IPS DF 4.7 (cell line): ENCODE data around the gene ATP9B.
"Not testable (repeated sequence)": the region's sequence is repeated elsewhere in the genome, so short reads cannot be mapped to it uniquely, and the experiment has no call there.

Source experiments
- DNase-seq: peaks from one replicate; pipeline ENCODE4 v3.0.0-alpha.2; 2013; ENCODE audit warnings: low spot score; ENCODE audit errors: extremely low read depth

Gene ATP9B

GRCh38 chr18:79278896-79279295, 209.7 kb downstream of the ATP9B start:
- no peak for DNase-seq

- no peak for DNase-seq
Measured at GRCh38 chr18:79283131-79283810, 214.1 kb downstream of the ATP9B start.

GRCh38 chr18:79283929-79284328, 214.7 kb downstream of the ATP9B start:
- DNase-seq: no peak

GRCh38 chr18:79285191-79285590, 216.0 kb downstream of the ATP9B start:
- DNase-seq: not testable (repeated sequence)

GRCh38 chr18:79290409-79290808, 221.2 kb downstream of the ATP9B start:
- DNase-seq: not testable (repeated sequence)

GRCh38 chr18:79290876-79291275, 221.7 kb downstream of the ATP9B start:
- DNase-seq: no peak

- no peak for DNase-seq
Measured at GRCh38 chr18:79294235-79294634, 225.0 kb downstream of the ATP9B start.

- no peak for DNase-seq
Measured at GRCh38 chr18:79299272-79299671, 230.1 kb downstream of the ATP9B start.

GRCh38 chr18:79299711-79300110, 230.5 kb downstream of the ATP9B start:
- DNase-seq: no peak

GRCh38 chr18:79300413-79300812, 231.2 kb downstream of the ATP9B start:
- no peak for DNase-seq

- no peak for DNase-seq
Measured at GRCh38 chr18:79302120-79302519, 232.9 kb downstream of the ATP9B start.

GRCh38 chr18:79305911-79306310, 236.7 kb downstream of the ATP9B start:
- no peak for DNase-seq

- DNase-seq: no peak
Measured at GRCh38 chr18:79309614-79310358, 240.6 kb downstream of the ATP9B start.

GRCh38 chr18:79314838-79315388, 245.7 kb downstream of the ATP9B start:
- DNase-seq: no peak

GRCh38 chr18:79315596-79315995, 246.4 kb downstream of the ATP9B start:
- DNase-seq: no peak

GRCh38 chr18:79317703-79318102, 248.5 kb downstream of the ATP9B start:
- no peak for DNase-seq

- DNase-seq: no peak
Measured at GRCh38 chr18:79318142-79318673, 249.0 kb downstream of the ATP9B start.

- DNase-seq: no peak
Measured at GRCh38 chr18:79320216-79320850, 251.1 kb downstream of the ATP9B start.

- DNase-seq: no peak
Measured at GRCh38 chr18:79321625-79322405, 252.6 kb downstream of the ATP9B start.

GRCh38 chr18:79322441-79322840, 253.2 kb downstream of the ATP9B start:
- no peak for DNase-seq

- no peak for DNase-seq
Measured at GRCh38 chr18:79323471-79323870, 254.3 kb downstream of the ATP9B start.
